Measurements from ENCODE around the gene FOXI1. TPM values are rescaled to one million over a fixed set of nuclear protein-coding genes. Genes with fewer than 3 reads are reported as not detected.

The FOXI1 gene
- polyA plus RNA-seq, 2 of the 4 experiments (the other 2 are of a cell fraction): not detected

DNA sequence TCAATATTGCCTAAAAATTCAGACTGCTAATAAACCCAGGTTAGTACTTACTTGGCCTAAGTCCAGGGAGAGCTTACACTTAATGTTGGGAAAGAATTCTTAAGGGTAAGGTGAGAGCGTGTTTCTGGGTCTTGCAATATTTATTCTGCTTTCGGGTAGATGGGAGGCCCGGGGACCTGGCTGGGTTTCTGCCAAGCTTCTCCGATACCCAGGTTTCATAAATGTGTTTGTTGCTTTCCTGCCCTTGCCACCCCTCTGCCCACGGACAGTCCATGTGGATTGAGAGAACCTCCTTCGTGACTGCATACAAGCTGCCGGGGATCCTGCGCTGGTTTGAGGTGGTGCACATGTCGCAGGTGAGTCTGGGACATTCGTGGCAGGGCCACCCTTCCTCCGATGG is 48.4 kb upstream of the FOXI1 start:
- Histone ChIP-seq H3K9me3 (peaks cover 6% of the 10 kb centered on the region; the same call in 1 of the 3 replicates), H3K4me3 (no peak overlapping the region), H3K4me2 (no peak overlapping the region), H3K4me1 (no peaks in the 10 kb centered on the region), H3K27ac (no peak overlapping the region)
- WGBS (ENCODE audit: missing lambda C conversion rate): 70% methylated on average over 11 of the region's 11 CpGs
- CTCF ChIA-PET: interaction anchor here (2.5 kb wide), 1 partner anchor 14 kb away, joined by 11 read pairs; no protein-coding TSS in a partner anchor
- DNase-seq (ENCODE audit: low read depth in 1 of 2, low spot score in 1 of 2) (no peak), ATAC-seq (no peak), FAIRE-seq (no peak)
- no peak for TF ChIP-seq BHLHE40 (IDR thresholded peaks at IDR 0.05; ENCODE audit: low read depth, low read length)
- POLR2A ChIA-PET: no interaction called here

DNA sequence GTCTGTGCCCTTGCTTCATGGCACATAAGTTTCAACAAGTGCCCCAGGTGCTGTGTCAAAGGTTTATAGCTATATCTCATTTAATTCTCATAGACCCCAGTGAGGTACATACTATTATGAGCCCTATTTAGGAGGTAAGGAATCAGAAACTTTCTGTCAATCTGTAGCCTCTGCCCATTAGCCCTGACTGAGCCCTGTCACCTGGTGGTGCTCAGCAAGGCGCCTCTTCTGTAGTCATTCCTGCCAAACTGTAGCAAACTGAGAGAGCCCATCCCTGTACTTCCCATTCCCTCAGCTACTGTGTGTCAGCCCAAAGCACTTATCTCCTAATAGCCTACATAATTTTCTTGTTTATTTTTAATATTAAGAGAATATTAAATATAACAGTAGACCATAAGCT is 46.5 kb upstream of the FOXI1 start:
- Histone ChIP-seq H3K9me3 (peaks cover 6% of the 10 kb centered on the region; the same call in 1 of the 3 replicates), H3K4me3 (no peak overlapping the region), H3K4me1 (no peaks in the 10 kb centered on the region), H3K4me2 (no peak overlapping the region), H3K27ac (no peak overlapping the region)
- CTCF ChIA-PET: interaction anchor here (1.1 to 2.4 kb wide), 4 partner anchors 8 to 167 kb away, joined by 3 to 13 read pairs (median 4); partner anchors contain the start of gene INSYN2B
- WGBS (ENCODE audit: missing lambda C conversion rate): 41% methylated on average over 1 of the region's 1 CpG
- POLR2A ChIA-PET: no interaction called here
- DNase-seq (ENCODE audit: low read depth in 1 of 2, low spot score in 1 of 2): no peak
- no peak for ATAC-seq
- no peak for TF ChIP-seq USF2 (IDR thresholded peaks at IDR 0.05)
- TF ChIP-seq, protein P1, sequence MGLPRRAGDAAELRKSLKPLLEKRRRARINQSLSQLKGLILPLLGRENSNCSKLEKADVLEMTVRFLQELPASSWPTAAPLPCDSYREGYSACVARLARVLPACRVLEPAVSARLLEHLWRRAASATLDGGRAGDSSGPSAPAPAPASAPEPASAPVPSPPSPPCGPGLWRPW (IDR thresholded peaks at IDR 0.05): no peak
- no peak for TF ChIP-seq SREBF2 (IDR thresholded peaks at IDR 0.05)
- TF ChIP-seq HDAC2 (IDR thresholded peaks at IDR 0.05): no peak
- no peak for TF ChIP-seq EP300 (IDR thresholded peaks at IDR 0.05)
- no peak for TF ChIP-seq ZNF302 (CRISPR knock-in tag; IDR thresholded peaks at IDR 0.05)
- no peak for TF ChIP-seq NFE2L2 (conservative IDR thresholded peaks at IDR 0.05; ENCODE audit: low read length)
- TF ChIP-seq EHMT2 (IDR thresholded peaks at IDR 0.05; ENCODE audit: low read depth): no peak
- no peak for TF ChIP-seq KDM1A (IDR thresholded peaks at IDR 0.05; ENCODE audit: low read depth)
- no peak for TF ChIP-seq POLR2A (IDR thresholded peaks at IDR 0.05; ENCODE audit: low read length)
- TF ChIP-seq ZFP36 (IDR thresholded peaks at IDR 0.05; ENCODE audit: borderline replicate concordance, partially characterized antibody): no peak
- no peak for TF ChIP-seq ESRRA (IDR thresholded peaks at IDR 0.05; ENCODE audit: borderline replicate concordance, low read length)
- TF ChIP-seq RAD21 (conservative IDR thresholded peaks at IDR 0.05 in 1 of 2, IDR thresholded peaks at IDR 0.05 in 1 of 2): no peak
- TF ChIP-seq MAFK (IDR thresholded peaks at IDR 0.05; ENCODE audit: partially characterized antibody): no peak
- TF ChIP-seq FOSL2 (IDR thresholded peaks at IDR 0.05): no peak
- no peak for TF ChIP-seq FOSL2 (CRISPR knock-in tag; IDR thresholded peaks at IDR 0.05)
- TF ChIP-seq NPAS2 (CRISPR knock-in tag; IDR thresholded peaks at IDR 0.05; ENCODE audit: borderline replicate concordance): no peak
- no peak for TF ChIP-seq TFCP2L1 (CRISPR knock-in tag; IDR thresholded peaks at IDR 0.05)
- no peak for TF ChIP-seq FOXS1 (CRISPR knock-in tag; IDR thresholded peaks at IDR 0.05)
- FAIRE-seq: no peak

DNA sequence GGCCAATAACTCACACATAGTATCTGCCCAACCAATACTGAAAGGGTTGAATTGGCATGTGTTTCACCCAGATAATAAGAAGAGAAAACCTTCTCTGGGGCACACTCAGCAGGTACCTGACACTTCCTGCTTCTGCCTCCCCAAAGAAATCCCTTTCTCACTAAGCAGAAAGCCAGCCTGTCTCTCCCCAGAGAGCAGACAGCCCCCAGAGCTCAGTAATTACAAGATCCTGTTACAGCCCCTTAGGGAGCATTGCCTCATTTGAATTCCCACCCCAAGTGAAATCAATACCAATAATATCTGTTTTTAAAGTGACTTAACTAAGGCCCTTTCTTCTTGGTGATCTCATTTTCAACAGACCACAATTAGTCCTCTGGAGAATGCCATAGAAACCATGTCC is 38.5 kb upstream of the FOXI1 start:
- H3K4me1 ChIP-seq: no peaks in the 10 kb centered on the region
- ATAC-seq: no peak
- no peaks in the 10 kb centered on the region for H3K9me3 ChIP-seq
- POLR2A ChIA-PET: no interaction called here
- no peak overlapping the region for H3K27ac ChIP-seq
- no peak for DNase-seq (ENCODE audit: low read depth in 1 of 2, low spot score in 1 of 2)
- H3K4me3 ChIP-seq: no peak overlapping the region
- no peak for FAIRE-seq
- CTCF ChIA-PET: interaction anchor here (0.7 to 2.8 kb wide), 4 partner anchors 8 to 365 kb away, joined by 3 to 11 read pairs (median 3); no protein-coding TSS in a partner anchor
- no peak overlapping the region for H3K4me2 ChIP-seq
- TF ChIP-seq RARB (CRISPR knock-in tag; IDR thresholded peaks at IDR 0.05) (no peak), ZSCAN20 (CRISPR knock-in tag; IDR thresholded peaks at IDR 0.05) (no peak), KDM5A (IDR thresholded peaks at IDR 0.05) (no peak), POLR2AphosphoS2 (conservative IDR thresholded peaks at IDR 0.05; ENCODE audit: low read length) (no peak), FOXS1 (CRISPR knock-in tag; IDR thresholded peaks at IDR 0.05) (no peak), ZC3H11A (IDR thresholded peaks at IDR 0.05) (no peak), HOXA7 (CRISPR knock-in tag; IDR thresholded peaks at IDR 0.05) (no peak), POLR2A (IDR thresholded peaks at IDR 0.05; ENCODE audit: low read length) (no peak), BHLHE40 (IDR thresholded peaks at IDR 0.05; ENCODE audit: low read depth, low read length) (no peak)

Measured in A549 (cell line).